NCI-H748 treated with DMSO at 0.1 percent for 48 hours (cell line): ENCODE results near the gene MAP3K1.

Source experiments
- DNase-seq: peaks from one replicate; lab custom pipeline; 2025; lab: John Stamatoyannopoulos, UW

Gene MAP3K1

DNA sequence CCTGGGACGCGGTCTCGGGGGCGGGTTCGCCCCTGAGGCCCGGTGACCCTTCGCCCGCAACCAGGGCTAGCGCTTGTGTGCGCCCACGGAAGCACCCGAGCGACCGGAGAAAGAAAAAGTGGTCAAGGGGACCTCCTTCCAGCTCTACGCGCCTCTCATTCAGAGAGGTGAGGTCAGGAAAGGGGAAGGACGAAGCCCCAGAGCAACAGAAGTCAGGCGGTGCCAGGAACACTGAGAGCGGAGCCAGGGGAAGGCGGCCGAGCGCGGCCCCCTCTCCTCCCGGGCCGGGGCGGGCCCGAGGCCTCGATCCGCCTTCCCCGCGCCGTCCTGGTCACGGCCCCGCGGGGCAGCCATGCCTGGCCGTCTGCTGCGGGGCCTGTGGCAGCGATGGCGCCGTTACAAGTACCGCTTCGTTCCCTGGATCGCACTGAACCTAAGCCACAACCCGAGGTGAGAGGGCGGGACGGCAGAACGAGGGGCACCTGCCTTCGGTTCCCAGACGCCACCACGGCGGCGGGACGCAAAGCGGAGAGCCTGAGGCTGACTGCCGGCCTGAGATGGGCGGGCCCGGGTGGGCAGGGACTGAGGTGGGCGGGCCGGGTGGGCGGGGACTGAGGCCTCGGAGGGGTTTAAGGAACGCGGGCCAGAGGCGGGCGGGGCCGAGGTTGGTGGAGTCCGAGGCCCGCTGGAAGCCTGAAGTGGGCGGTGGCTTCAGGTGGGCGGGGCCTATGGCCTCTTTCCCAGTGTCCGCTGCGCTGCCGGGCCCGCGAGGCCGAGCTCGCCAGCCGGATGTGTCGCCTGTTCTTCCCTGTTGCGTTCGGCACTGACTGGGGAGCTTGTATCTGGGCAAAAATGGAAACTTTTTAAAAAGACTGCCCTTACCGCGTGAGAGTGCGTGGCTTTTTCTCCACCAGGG, 94.2 kb downstream of the MAP3K1 start, which contains the start of gene SETD9:
TSS of gene SETD9 (plus strand) at position 303 of the 916 bp plus-strand sequence. CDS start at position 353, 50 bp downstream.
- DNase-seq, result peak; percentile 93

- DNase-seq, result peak; percentile 25
These were observed 95.0 kb downstream of the MAP3K1 start for GRCh38 chr5:56910210-56910965.

GRCh38 chr5:56913766-56914165, 98.4 kb downstream of the MAP3K1 start:
- DNase-seq, result no peak

- no peak for DNase-seq
These were observed 99.3 kb downstream of the MAP3K1 start for GRCh38 chr5:56914678-56915077.

GRCh38 chr5:56917534-56917933, 102.2 kb downstream of the MAP3K1 start:
- no peak for DNase-seq

- DNase-seq, result no peak
These were observed 102.7 kb downstream of the MAP3K1 start for GRCh38 chr5:56918054-56918453.

GRCh38 chr5:56919942-56920662, 104.8 kb downstream of the MAP3K1 start:
- no peak for DNase-seq

- no peak for DNase-seq
These were observed 107.6 kb downstream of the MAP3K1 start for GRCh38 chr5:56922922-56923321.

DNA sequence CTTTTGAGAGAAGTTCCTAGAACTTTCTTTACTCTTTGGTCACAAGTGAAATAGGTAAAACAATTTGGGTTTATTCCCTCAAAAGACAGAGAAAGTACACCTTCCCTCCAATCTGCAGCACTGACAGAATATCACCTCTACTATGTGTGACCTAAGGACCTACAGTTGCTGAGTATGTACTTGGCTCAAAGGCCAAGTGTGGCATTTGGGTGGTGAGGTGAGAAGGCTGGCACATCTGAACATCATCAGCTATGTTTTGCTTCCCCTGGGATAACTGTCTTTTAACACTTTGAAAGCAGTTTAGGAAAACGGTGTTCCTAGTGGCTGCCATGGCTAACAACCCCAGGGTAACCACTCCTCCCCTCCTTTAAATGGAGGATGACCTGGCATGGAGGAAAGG, 119.0 kb downstream of the MAP3K1 start:
- no peak for DNase-seq

DNA sequence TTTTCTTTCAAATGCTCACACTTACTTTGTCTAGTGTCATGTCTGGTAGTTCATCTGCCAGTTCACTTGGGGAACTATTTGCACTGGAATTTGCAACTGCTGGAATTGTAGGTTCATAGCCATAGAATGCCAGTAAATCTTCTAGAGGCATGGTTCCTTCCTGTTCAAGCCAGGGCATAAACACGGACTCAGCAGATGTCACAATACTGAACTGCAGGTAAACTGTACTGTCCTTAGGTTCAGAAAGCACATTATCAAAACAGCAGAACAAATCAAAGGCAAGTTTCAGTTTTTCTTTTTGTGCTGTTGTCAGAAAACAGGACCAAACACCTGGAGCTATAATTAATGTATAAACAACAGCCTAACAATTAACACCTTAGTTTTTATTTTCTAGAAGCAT, 123.5 kb downstream of the MAP3K1 start:
- no peak for DNase-seq

DNA sequence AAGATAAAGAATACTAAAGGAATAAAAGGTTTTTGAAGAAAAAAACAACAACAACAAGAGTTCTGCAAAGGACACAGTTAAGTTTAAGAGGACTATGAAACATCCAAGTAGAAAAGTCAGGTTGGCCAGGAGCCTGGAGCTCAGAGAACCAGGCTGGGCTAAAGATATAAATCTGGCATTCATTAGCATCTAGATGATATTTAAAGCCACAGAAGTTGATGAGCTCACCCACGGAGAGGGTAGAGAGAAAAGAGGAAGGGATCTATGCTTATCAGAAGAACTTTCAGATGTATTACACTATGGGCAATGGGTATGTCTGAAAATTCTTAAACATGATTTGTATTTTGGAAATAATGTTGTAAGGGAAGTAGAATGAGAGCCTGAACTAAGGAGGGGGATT, 126.6 kb downstream of the MAP3K1 start:
- no peak for DNase-seq
